IMR-90 (cell line): ENCODE data around the gene ITPRID1. TPM values are rescaled to one million over a fixed set of nuclear protein-coding genes. Genes with fewer than 3 reads are reported as not detected.

Experiments used
- ATAC-seq: fragments of 200-7000 bp; cut with Tn5 transposase; 2 replicates; pipeline ENCODE4 v1.9.1; 2020; ENCODE audit warnings: low read depth, mild to moderate bottlenecking, moderate library complexity
- BruUV-seq: library from RNA; stranded (reverse); fragments of 400-500 nt; replicated peaks from 2 replicates; lab custom pipeline; 2021; lab: Mats Ljungman, UMichigan
- CTCF ChIA-PET: fragments of 300-600 bp; formaldehyde crosslinking; extraction: SDS; loops from one replicate; lab custom pipeline; 2021; ENCODE audit warnings: antibody characterized with exemption; lab: Yijun Ruan, JAX
- POLR2A ChIA-PET: fragments of 300-600 bp; sonication (Branson Sonifier 250); formaldehyde crosslinking; loops from one replicate; lab custom pipeline; 2022; ENCODE audit warnings: antibody characterized with exemption; ENCODE audit not compliant: unreplicated experiment; lab: Charles Lee
- DNase-seq: peaks from one replicate; pipeline ENCODE4 v3.0.0; 2013
- H2AFZ ChIP-seq: replicated peaks from 2 replicates; pipeline ENCODE3; 2013; ENCODE audit warnings: low read length, mild to moderate bottlenecking; ENCODE audit not compliant: poor library complexity
- H2AK5ac ChIP-seq: 2 replicates; pipeline ENCODE4 v1.6.1; 2013; ENCODE audit warnings: low read depth, low read length, inconsistent platforms
- H2AK9ac ChIP-seq: replicated peaks from 2 replicates; pipeline ENCODE3; 2013; ENCODE audit warnings: mild to moderate bottlenecking, low read depth, low read length, moderate library complexity; ENCODE audit not compliant: poor library complexity
- H2BK120ac ChIP-seq: 2 replicates; pipeline ENCODE4 v1.6.1; 2013; ENCODE audit warnings: low read depth, low read length, inconsistent platforms
- H2BK15ac ChIP-seq: 3 replicates; pipeline ENCODE4 v1.6.1; 2013; ENCODE audit warnings: low read depth, low read length, inconsistent platforms
- H2BK20ac ChIP-seq: 2 replicates; pipeline ENCODE4 v1.6.1; 2013; ENCODE audit warnings: low read depth, mild to moderate bottlenecking, inconsistent platforms, low read length, moderate library complexity
- H2BK5ac ChIP-seq: 2 replicates; pipeline ENCODE4 v1.6.1; 2013; ENCODE audit warnings: mild to moderate bottlenecking, low read depth, low read length, inconsistent platforms; ENCODE audit not compliant: poor library complexity, severe bottlenecking
- H3K14ac ChIP-seq: replicated peaks from 2 replicates; pipeline ENCODE4 v1.6.1; 2013; ENCODE audit warnings: low read depth, low read length, inconsistent platforms
- H3K18ac ChIP-seq: 2 replicates; pipeline ENCODE4 v1.6.1; 2013; ENCODE audit warnings: low read depth, low read length, control low read depth
- H3K23ac ChIP-seq: 2 replicates; pipeline ENCODE4 v1.6.1; 2013; ENCODE audit warnings: low read depth, low read length, inconsistent platforms
- H3K27ac ChIP-seq: 2 replicates; pipeline ENCODE4 v1.5.1; 2013; ENCODE audit warnings: mild to moderate bottlenecking, control low read depth, low read length; ENCODE audit not compliant: insufficient read depth
- H3K27me3 ChIP-seq: 2 replicates; pipeline ENCODE4 v1.6.1; 2013; ENCODE audit warnings: low read length; ENCODE audit not compliant: control insufficient read depth, insufficient read depth
- H3K36me3 ChIP-seq: 2 replicates; pipeline ENCODE4 v1.6.1; 2013; ENCODE audit warnings: low read length, mixed read lengths; ENCODE audit not compliant: control insufficient read depth, insufficient read depth
- H3K4ac ChIP-seq: 2 replicates; pipeline ENCODE4 v1.6.1; 2013; ENCODE audit warnings: low read depth, low read length, inconsistent platforms
- H3K4me1 ChIP-seq: 2 replicates; pipeline ENCODE4 v1.6.1; 2013; ENCODE audit warnings: low read length, mixed read lengths; ENCODE audit not compliant: control insufficient read depth, insufficient read depth
- H3K4me2 ChIP-seq: 2 replicates; pipeline ENCODE4 v1.6.1; 2013; ENCODE audit warnings: low read depth, mild to moderate bottlenecking, control low read depth, low read length, moderate library complexity
- H3K4me3 ChIP-seq: 2 replicates; pipeline ENCODE4 v1.5.1; 2013; ENCODE audit warnings: low read depth, mild to moderate bottlenecking, control low read depth, low read length, moderate library complexity; ENCODE audit not compliant: insufficient read depth
- H3K56ac ChIP-seq: 2 replicates; pipeline ENCODE4 v1.6.1; 2013; ENCODE audit warnings: low read length, inconsistent platforms; ENCODE audit not compliant: insufficient read depth; ENCODE audit errors: extremely low read depth
- H3K79me1 ChIP-seq, 2 experiments: 2 replicates each; pipeline ENCODE4 v1.6.1; 2013; ENCODE audit warnings: low read length in 2 of 2, inconsistent platforms in 1 of 2, low read depth in 1 of 2
- H3K9ac ChIP-seq: 2 replicates; pipeline ENCODE4 v1.6.1; 2013; ENCODE audit warnings: low read depth, low read length, control low read depth
- H3K9me1 ChIP-seq: 2 replicates; pipeline ENCODE4 v1.6.1; 2013; ENCODE audit warnings: low read length, inconsistent platforms; ENCODE audit not compliant: insufficient read depth
- H3K9me3 ChIP-seq: 2 replicates; pipeline ENCODE4 v1.6.1; 2013; ENCODE audit warnings: low read length; ENCODE audit not compliant: control insufficient read depth, insufficient read depth
- H4K20me1 ChIP-seq: 2 replicates; pipeline ENCODE4 v1.6.1; 2013; ENCODE audit warnings: low read length, inconsistent platforms; ENCODE audit not compliant: insufficient read depth
- H4K5ac ChIP-seq: 2 replicates; pipeline ENCODE4 v1.6.1; 2013; ENCODE audit warnings: mild to moderate bottlenecking, low read depth, low read length, control low read depth
- H4K8ac ChIP-seq, 2 experiments: 2 replicates each; pipeline ENCODE4 v1.6.1; 2013; ENCODE audit warnings: low read depth in 2 of 2, low read length in 2 of 2, control low read depth in 1 of 2, inconsistent platforms in 1 of 2
- H4K91ac ChIP-seq: 2 replicates; pipeline ENCODE4 v1.6.1; 2013; ENCODE audit warnings: low read depth, low read length, inconsistent platforms; ENCODE audit not compliant: insufficient read depth
- BHLHE40 ChIP-seq: fragments of 150-350 bp; IDR thresholded peaks from 2 replicates; pipeline ENCODE4 v1.6.1; 2016; ENCODE audit warnings: mild to moderate bottlenecking, low read depth, low read length
- CEBPB ChIP-seq: IDR thresholded peaks from 2 replicates; pipeline ENCODE4 v1.6.1; 2012; ENCODE audit warnings: low read depth, low read length, improper control_type of control experiment
- CHD1 ChIP-seq: IDR thresholded peaks from 2 replicates; pipeline ENCODE4 v1.6.1; 2012; ENCODE audit warnings: low read depth, low read length, improper control_type of control experiment
- CTCF ChIP-seq: conservative IDR thresholded peaks from 2 replicates; pipeline ENCODE4 v1.5.1; 2012; ENCODE audit warnings: mild to moderate bottlenecking, low read depth, low read length, improper control_type of control experiment
- FOS ChIP-seq: fragments of 150-350 bp; IDR thresholded peaks from 2 replicates; pipeline ENCODE4 v1.6.1; 2016; ENCODE audit warnings: low read depth, low read length
- MAFK ChIP-seq: IDR thresholded peaks from 2 replicates; pipeline ENCODE4 v1.6.1; 2012; ENCODE audit warnings: low read depth, low read length, improper control_type of control experiment
- MAZ ChIP-seq: IDR thresholded peaks from 2 replicates; pipeline ENCODE4 v1.6.1; 2012; ENCODE audit warnings: low read depth, mild to moderate bottlenecking, low read length, improper control_type of control experiment, moderate library complexity, borderline replicate concordance
- MXI1 ChIP-seq: IDR thresholded peaks from 2 replicates; pipeline ENCODE4 v1.6.1; 2012; ENCODE audit warnings: low read depth, mild to moderate bottlenecking, low read length, moderate library complexity, borderline replicate concordance
- NFE2L2 ChIP-seq: fragments of 150-350 bp; IDR thresholded peaks from 2 replicates; pipeline ENCODE4 v1.6.1; 2016; ENCODE audit warnings: low read depth, mild to moderate bottlenecking, low read length
- POLR2A ChIP-seq: IDR thresholded peaks from 2 replicates; pipeline ENCODE4 v1.6.1; 2012; ENCODE audit warnings: mild to moderate bottlenecking, low read depth, low read length
- RAD21 ChIP-seq: IDR thresholded peaks from 2 replicates; pipeline ENCODE4 v1.6.1; 2012; ENCODE audit warnings: low read length, improper control_type of control experiment
- RCOR1 ChIP-seq: IDR thresholded peaks from 2 replicates; pipeline ENCODE4 v1.6.1; 2012; ENCODE audit warnings: mild to moderate bottlenecking, low read length, improper control_type of control experiment; ENCODE audit not compliant: insufficient replicate concordance
- RFX5 ChIP-seq: IDR thresholded peaks from 2 replicates; pipeline ENCODE4 v1.8.0; 2012; ENCODE audit warnings: low read depth, mild to moderate bottlenecking, low read length, moderate library complexity
- SMC3 ChIP-seq: fragments of 150-350 bp; IDR thresholded peaks from 2 replicates; pipeline ENCODE4 v1.6.1; 2016; ENCODE audit warnings: low read depth, mild to moderate bottlenecking, antibody characterized with exemption, low read length, moderate library complexity
- WGBS, 2 experiments: methylation state at CpG; one replicate each; pipeline versions ENCODE4 v1.1.5 to v1.1.7; 2013; ENCODE audit warnings: missing lambda C conversion rate in 2 of 2; ENCODE audit not compliant: insufficient read length in 1 of 2; ENCODE audit errors: extremely low coverage in 2 of 2; 5-methylcytosine and 5-hydroxymethylcytosine counted together
- dilution Hi-C: fragments of 300-500 bp; cut with HindIII; formaldehyde crosslinking; loops from one replicate; pipeline ENCODE4 v1.14.3; 2018; ENCODE audit warnings: low sequenced_read_pairs; ENCODE audit not compliant: unreplicated experiment
- in situ Hi-C: fragments of 300-500 bp; cut with MboI; formaldehyde crosslinking; loops from 3 replicates; pipeline ENCODE4 v1.14.3; 2019; ENCODE audit warnings: low sequenced_read_pairs, inconsistent platforms, mixed read lengths
- intact Hi-C: fragments of 100-400 bp; cut with micrococcal nuclease; formaldehyde crosslinking; loops from 2 replicates; pipeline ENCODE4 v1.10.0; 2022
- polyA plus RNA-seq, 3 experiments: library from polyadenylated mRNA; depleted of rRNA; stranded (reverse); fragments of >200 nt; gene quantifications; 2 replicates each; pipeline ENCODE4 v1.2.3, GENCODE V29; 2012; ENCODE audit warnings: low replicate concordance in 1 of 3
- total RNA-seq: library from RNA; depleted of rRNA; stranded (reverse); fragments of >200 nt; gene quantifications from 2 replicates; pipeline ENCODE4 v1.2.3, GENCODE V29; 2012
- TF ChIP-seq, protein P1 (sequence below): fragments of 150-350 bp; IDR thresholded peaks from 2 replicates; pipeline ENCODE4 v1.6.1; 2016; ENCODE audit warnings: low read depth, mild to moderate bottlenecking, low read length, moderate library complexity, borderline replicate concordance
- TF ChIP-seq, protein P2 (sequence below): fragments of 150-350 bp; IDR thresholded peaks from 2 replicates; pipeline ENCODE4 v1.6.1; 2017; ENCODE audit warnings: mild to moderate bottlenecking, antibody characterized with exemption, low read length, low read depth

ITPRID1 gene
- total and polyA plus RNA-seq, 2 of the 4 experiments (the other 2 are of a cell fraction) = not detected

DNA sequence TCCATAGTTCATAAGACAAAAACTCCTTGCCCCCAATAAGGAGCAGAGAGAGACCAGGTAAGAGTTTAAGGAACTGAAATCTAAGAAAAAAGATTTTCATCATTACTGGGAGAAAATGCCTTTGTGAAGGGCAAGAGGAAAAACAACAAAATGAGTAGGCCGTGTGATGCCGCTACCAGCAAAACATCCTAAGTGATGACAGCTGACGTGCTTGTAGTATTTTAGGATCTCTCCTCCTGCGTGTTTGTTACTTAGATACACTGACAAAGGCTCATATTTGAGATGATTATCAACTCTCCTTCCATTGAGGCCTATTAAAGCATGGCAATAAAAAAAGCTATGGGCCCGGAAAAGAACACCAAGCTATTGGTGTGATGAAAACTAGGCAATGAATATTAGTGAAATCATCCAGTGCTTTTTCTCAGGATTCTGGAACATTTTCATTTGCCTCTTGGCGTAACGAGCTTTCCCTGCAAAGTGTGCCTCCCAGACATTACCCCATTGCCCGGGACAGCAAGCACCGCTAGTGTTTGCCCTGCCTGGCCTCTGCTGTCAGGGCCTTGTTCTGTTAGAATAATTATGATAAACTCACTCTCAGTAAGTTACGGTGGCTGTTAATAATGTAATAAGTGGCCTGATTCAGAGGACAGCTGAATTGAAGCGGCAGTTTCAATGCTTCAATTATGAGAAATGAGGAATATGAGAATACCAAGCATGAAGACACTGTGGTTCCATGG is 36.8 kb upstream of the ITPRID1 start:
- H2BK15ac ChIP-seq = no peak overlapping the region
- TF ChIP-seq MAFK = no peak
- no peak for TF ChIP-seq NFE2L2
- TF ChIP-seq, protein P1, sequence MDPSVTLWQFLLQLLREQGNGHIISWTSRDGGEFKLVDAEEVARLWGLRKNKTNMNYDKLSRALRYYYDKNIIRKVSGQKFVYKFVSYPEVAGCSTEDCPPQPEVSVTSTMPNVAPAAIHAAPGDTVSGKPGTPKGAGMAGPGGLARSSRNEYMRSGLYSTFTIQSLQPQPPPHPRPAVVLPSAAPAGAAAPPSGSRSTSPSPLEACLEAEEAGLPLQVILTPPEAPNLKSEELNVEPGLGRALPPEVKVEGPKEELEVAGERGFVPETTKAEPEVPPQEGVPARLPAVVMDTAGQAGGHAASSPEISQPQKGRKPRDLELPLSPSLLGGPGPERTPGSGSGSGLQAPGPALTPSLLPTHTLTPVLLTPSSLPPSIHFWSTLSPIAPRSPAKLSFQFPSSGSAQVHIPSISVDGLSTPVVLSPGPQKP = no peak
- TF ChIP-seq MAZ = no peak
- no peak for TF ChIP-seq RCOR1
- TF ChIP-seq CHD1 = no peak
- no peak for TF ChIP-seq RFX5
- no peak for TF ChIP-seq FOS
- no peak for TF ChIP-seq POLR2A
- no peak for TF ChIP-seq SMC3
- no peak for TF ChIP-seq CTCF
- no peak for TF ChIP-seq MXI1
- no peak for TF ChIP-seq BHLHE40
- no peak for TF ChIP-seq RAD21
- TF ChIP-seq, protein P2, sequence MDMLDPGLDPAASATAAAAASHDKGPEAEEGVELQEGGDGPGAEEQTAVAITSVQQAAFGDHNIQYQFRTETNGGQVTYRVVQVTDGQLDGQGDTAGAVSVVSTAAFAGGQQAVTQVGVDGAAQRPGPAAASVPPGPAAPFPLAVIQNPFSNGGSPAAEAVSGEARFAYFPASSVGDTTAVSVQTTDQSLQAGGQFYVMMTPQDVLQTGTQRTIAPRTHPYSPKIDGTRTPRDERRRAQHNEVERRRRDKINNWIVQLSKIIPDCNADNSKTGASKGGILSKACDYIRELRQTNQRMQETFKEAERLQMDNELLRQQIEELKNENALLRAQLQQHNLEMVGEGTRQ = no peak
- no peak for TF ChIP-seq CEBPB
- no peak overlapping the region for H3K9ac ChIP-seq
- no peak overlapping the region for H3K14ac ChIP-seq
- no peaks in the 10 kb centered on the region for H3K9me1 ChIP-seq
- no peak overlapping the region for H2BK5ac ChIP-seq
- H4K5ac ChIP-seq = no peak overlapping the region
- no peak overlapping the region for H3K4ac ChIP-seq
- DNase-seq (no peak), ATAC-seq (no peak)
- H4K20me1 ChIP-seq = no peaks in the 10 kb centered on the region
- H4K91ac ChIP-seq = no peak overlapping the region
- no TSS peak for BruUV-seq
- H3K79me1 ChIP-seq = no peaks in the 10 kb centered on the region
- no peak overlapping the region for H3K4me2 ChIP-seq
- in situ Hi-C loops = no loop called here
- no peak overlapping the region for H2BK20ac ChIP-seq
- dilution Hi-C loops = no loop called here
- no peak overlapping the region for H2AK9ac ChIP-seq
- H3K4me1 ChIP-seq = no peaks in the 10 kb centered on the region
- no peak overlapping the region for H4K8ac ChIP-seq
- CTCF ChIA-PET = no interaction called here
- no peak overlapping the region for H3K18ac ChIP-seq
- intact Hi-C loops = no loop called here
- H2BK120ac ChIP-seq = no peak overlapping the region
- H3K23ac ChIP-seq = no peak overlapping the region
- WGBS, 2 experiments = 80% methylated on average over 1 of the region's 11 CpGs; no CpG with 5 or more reads in 1 of the 2 experiments
- H3K36me3 ChIP-seq = no peaks in the 10 kb centered on the region
- no peak overlapping the region for H3K27ac ChIP-seq
- no peaks in the 10 kb centered on the region for H3K27me3 ChIP-seq
- no peaks in the 10 kb centered on the region for H3K9me3 ChIP-seq
- H2AK5ac ChIP-seq = no peak overlapping the region
- no peak overlapping the region for H2AFZ ChIP-seq
- no peak overlapping the region for H3K4me3 ChIP-seq
- POLR2A ChIA-PET = no interaction called here
- no peak overlapping the region for H3K56ac ChIP-seq
